SU-DHL-6 (cell line): ENCODE results near the gene ZNF438.

Experiments
- EZH2phosphoT487 ChIP-seq: fragments of 200-600 bp; sonication (generic), shearing (Covaris generic); conservative IDR thresholded peaks from 2 replicates; pipeline ENCODE4 v1.6.1; 2018; ENCODE audit warnings: mild to moderate bottlenecking, antibody characterized with exemption, low read length, moderate library complexity, mixed read lengths
- TF ChIP-seq, protein P1 (sequence below): fragments of 200-600 bp; sonication (generic); IDR thresholded peaks from one replicate; pipeline ENCODE4 v1.5.1; 2017; ENCODE audit warnings: antibody characterized with exemption, mild to moderate bottlenecking, low read length, moderate library complexity; ENCODE audit not compliant: insufficient read depth, poor library complexity, severe bottlenecking

DNA sequence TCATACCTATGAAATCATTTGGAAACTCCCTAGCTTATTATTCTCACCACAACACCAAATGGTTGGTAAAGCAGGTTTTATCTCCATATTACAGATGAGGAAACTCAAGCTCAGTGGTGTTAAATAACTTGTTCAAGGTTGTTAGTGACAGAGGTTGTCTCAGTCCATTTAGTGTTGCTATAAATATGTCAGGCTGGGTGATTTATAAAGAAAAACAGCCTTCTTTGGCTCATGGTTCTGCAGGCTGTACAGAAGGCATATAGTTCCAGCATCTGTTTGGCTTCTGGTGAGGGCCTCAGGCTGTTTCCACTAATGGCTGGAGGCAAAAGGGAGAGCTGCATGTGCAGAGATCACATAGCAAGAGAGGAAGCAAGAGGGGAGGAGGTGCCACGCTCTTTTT is 96.6 kb downstream of the ZNF438 start:
- TF ChIP-seq, protein P1, sequence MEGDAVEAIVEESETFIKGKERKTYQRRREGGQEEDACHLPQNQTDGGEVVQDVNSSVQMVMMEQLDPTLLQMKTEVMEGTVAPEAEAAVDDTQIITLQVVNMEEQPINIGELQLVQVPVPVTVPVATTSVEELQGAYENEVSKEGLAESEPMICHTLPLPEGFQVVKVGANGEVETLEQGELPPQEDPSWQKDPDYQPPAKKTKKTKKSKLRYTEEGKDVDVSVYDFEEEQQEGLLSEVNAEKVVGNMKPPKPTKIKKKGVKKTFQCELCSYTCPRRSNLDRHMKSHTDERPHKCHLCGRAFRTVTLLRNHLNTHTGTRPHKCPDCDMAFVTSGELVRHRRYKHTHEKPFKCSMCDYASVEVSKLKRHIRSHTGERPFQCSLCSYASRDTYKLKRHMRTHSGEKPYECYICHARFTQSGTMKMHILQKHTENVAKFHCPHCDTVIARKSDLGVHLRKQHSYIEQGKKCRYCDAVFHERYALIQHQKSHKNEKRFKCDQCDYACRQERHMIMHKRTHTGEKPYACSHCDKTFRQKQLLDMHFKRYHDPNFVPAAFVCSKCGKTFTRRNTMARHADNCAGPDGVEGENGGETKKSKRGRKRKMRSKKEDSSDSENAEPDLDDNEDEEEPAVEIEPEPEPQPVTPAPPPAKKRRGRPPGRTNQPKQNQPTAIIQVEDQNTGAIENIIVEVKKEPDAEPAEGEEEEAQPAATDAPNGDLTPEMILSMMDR, result no peak
- TF ChIP-seq EZH2phosphoT487, result no peak
